Transverse colon (tissue), 4 donors: ENCODE data around the gene FAM171A1.

Experiments
- CTCF ChIP-seq, 5 experiments: fragments of 200-600 bp in 3 of 5; fragments of 450-650 bp in 2 of 5; sonication (generic) in 3 of 5; IDR thresholded peaks; 1 replicate in 2 of 5; 2 replicates in 3 of 5; pipeline ENCODE4 v1.5.1; 2016 to 2017; ENCODE audit warnings: antibody characterized with exemption in 5 of 5, inconsistent platforms in 3 of 5, mild to moderate bottlenecking in 2 of 5, moderate library complexity in 1 of 5
- EP300 ChIP-seq: sonication (generic); formaldehyde crosslinking; IDR thresholded peaks from one replicate; pipeline ENCODE4 v1.6.1; 2017; ENCODE audit warnings: antibody characterized with exemption, low read depth
- POLR2A ChIP-seq: fragments of 450-650 bp; IDR thresholded peaks from one replicate; pipeline ENCODE4 v1.6.1; 2016; ENCODE audit warnings: antibody characterized with exemption, mild to moderate bottlenecking, moderate library complexity
- POLR2AphosphoS5 ChIP-seq, 3 donors: sonication (generic); formaldehyde crosslinking; IDR thresholded peaks; one replicate each; pipeline ENCODE4 v1.6.1; 2016; ENCODE audit warnings: antibody characterized with exemption in 3 of 3

- TF ChIP-seq CTCF (IDR thresholded peaks at IDR 0.05) (no peak), POLR2A (no peak), EP300 (no peak), POLR2AphosphoS5 (IDR thresholded peaks at IDR 0.05) (no peak)
These were observed 128.7 kb downstream of the FAM171A1 start for GRCh38 chr10:15242261-15242840.
